AG10803 (cell line): ENCODE results near the gene NNMT.

Experiments used
- DNase-seq: peaks from one replicate; pipeline ENCODE4 v3.0.0; 2010; ENCODE audit warnings: low read depth
- H3K4me3 ChIP-seq: 2 replicates; pipeline ENCODE4 v1.5.1; 2011; ENCODE audit warnings: mild to moderate bottlenecking, low read length, control low read depth
- TF ChIP-seq, protein P1 (sequence below): conservative IDR thresholded peaks from 2 replicates; pipeline ENCODE4 v1.5.1; 2011; ENCODE audit warnings: mild to moderate bottlenecking, low read length, control low read depth, inconsistent platforms

NNMT gene

GRCh38 chr11:114290503-114291235 is 5.5 kb upstream of the NNMT start:
- peak overlapping the region; percentile 23 for H3K4me3 ChIP-seq
- TF ChIP-seq, protein P1, sequence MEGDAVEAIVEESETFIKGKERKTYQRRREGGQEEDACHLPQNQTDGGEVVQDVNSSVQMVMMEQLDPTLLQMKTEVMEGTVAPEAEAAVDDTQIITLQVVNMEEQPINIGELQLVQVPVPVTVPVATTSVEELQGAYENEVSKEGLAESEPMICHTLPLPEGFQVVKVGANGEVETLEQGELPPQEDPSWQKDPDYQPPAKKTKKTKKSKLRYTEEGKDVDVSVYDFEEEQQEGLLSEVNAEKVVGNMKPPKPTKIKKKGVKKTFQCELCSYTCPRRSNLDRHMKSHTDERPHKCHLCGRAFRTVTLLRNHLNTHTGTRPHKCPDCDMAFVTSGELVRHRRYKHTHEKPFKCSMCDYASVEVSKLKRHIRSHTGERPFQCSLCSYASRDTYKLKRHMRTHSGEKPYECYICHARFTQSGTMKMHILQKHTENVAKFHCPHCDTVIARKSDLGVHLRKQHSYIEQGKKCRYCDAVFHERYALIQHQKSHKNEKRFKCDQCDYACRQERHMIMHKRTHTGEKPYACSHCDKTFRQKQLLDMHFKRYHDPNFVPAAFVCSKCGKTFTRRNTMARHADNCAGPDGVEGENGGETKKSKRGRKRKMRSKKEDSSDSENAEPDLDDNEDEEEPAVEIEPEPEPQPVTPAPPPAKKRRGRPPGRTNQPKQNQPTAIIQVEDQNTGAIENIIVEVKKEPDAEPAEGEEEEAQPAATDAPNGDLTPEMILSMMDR = no peak
- DNase-seq = peak; percentile 87

- peak overlapping the region; percentile 42 for H3K4me3 ChIP-seq
- DNase-seq = peak; percentile 99
- TF ChIP-seq, protein P1 = no peak
These were observed 4.8 kb upstream of the NNMT start for GRCh38 chr11:114291381-114291780.

GRCh38 chr11:114291842-114292680 is 4.1 kb upstream of the NNMT start:
- TF ChIP-seq, protein P1 = peak; percentile 23; the same call in 1 of the 2 replicates

DNA sequence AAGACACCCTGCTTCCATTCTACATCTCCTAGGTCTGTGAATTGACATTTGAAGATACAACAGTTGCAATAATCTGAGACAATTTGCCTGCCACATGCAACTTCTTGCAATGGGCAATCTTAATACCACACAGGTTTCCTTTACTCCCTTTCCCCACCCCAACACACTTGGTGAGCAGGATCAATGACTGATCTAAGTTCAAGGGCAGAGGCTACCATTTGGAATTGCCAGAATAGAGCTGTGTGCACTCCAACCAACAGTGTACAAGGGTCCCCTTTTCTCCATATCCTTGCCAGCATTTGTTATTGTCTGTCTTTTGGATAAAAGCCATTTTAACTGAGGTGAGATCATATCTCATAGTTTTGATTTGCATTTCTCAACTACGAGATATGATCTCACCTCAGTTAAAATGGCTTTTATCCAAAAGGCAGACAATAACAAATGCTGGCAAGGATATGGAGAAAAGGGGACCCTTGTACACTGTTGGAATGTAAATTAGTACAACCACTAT is 2.9 kb upstream of the NNMT start:
- TF ChIP-seq, protein P1 = no peak
- DNase-seq = peak; percentile 40
- no peak overlapping the region for H3K4me3 ChIP-seq

More at GRCh38 chr11:114291842-114292680, 4.1 kb upstream of the NNMT start:
- DNase-seq = peak; percentile 94
- H3K4me3 ChIP-seq = peak overlapping the region; percentile 42

- TF ChIP-seq, protein P1 = no peak
- peak; percentile 66 for DNase-seq
- peak overlapping the region; percentile 81 for H3K4me3 ChIP-seq
These were observed 590 bp downstream of the NNMT start for GRCh38 chr11:114296605-114297372.

DNA sequence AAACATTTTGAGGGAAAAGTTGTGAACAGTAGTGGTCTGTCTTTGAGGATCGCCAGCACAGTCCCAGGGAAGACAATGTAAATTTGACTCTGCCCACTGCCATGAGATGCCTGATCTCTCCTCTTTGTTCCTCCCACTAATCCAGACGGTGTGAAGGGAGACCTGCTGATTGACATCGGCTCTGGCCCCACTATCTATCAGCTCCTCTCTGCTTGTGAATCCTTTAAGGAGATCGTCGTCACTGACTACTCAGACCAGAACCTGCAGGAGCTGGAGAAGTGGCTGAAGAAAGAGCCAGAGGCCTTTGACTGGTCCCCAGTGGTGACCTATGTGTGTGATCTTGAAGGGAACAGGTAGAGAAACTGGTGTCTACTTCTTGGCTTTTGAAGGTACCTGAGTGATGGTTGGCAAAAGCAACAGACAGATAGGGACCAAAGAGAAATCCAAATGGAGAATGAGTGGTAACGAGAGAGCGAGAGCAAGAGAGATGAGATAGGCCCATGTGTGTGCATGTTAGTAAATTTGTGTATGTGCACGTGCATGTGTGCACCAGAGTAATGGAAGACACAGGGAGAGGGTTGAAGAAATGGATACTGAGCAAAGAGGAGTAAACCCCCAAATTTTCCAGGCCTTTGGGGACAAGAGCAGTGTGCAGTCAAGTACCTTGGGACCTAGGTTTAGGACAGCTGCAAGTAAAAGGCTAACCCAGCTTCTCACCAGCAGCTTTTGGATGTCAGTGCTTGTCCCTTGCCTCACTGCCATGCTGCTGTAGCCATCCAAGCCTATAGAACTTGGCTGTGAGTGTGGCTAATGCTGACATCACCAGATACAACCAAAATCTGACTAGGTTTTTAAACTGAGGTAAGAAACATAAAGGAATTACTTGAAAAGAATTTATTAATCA is 1.9 kb downstream of the NNMT start:
- peak overlapping the region; percentile 81 for H3K4me3 ChIP-seq
- peak; percentile 68 for DNase-seq
- TF ChIP-seq, protein P1 = no peak
